Kidney (tissue), 14 donors: ENCODE results near the gene ERAS. TPM values are rescaled to one million over a fixed set of nuclear protein-coding genes. Genes with fewer than 3 reads are reported as not detected.

Source experiments
- DNase-seq, 5 donors: peaks; one replicate each; pipeline ENCODE4 v3.0.0-alpha.2; 2013 to 2020
- FAIRE-seq: peaks from 2 replicates; lab custom pipeline; 2012; peaks lifted over from hg19 to GRCh38; lab: Jason Lieb, UNC
- H3K27ac ChIP-seq, 2 donors: one replicate each; pipeline ENCODE4 v1.7.0; 2013; ENCODE audit warnings: low read depth in 2 of 2, low read length in 2 of 2, inconsistent platforms in 1 of 2
- H3K27me3 ChIP-seq: one replicate; pipeline ENCODE4 v1.7.1; 2013; ENCODE audit warnings: low read length, inconsistent platforms; ENCODE audit not compliant: control insufficient read depth, insufficient read depth
- H3K36me3 ChIP-seq, 3 donors: one replicate each; pipeline versions ENCODE4 v1.7.0 to v1.7.1; 2013; ENCODE audit warnings: low read length in 3 of 3, control low read depth in 1 of 3, inconsistent platforms in 1 of 3; ENCODE audit not compliant: insufficient read depth in 3 of 3, control insufficient read depth in 2 of 3
- H3K4me1 ChIP-seq, 3 donors: one replicate each; pipeline versions ENCODE4 v1.7.0 to v1.7.1; 2013; ENCODE audit warnings: low read length in 3 of 3, inconsistent platforms in 1 of 3, low read depth in 1 of 3; ENCODE audit not compliant: control insufficient read depth in 2 of 3, insufficient read depth in 2 of 3
- H3K4me3 ChIP-seq, 3 donors: one replicate each; pipeline versions ENCODE4 v1.7.0 to v1.8.1; 2013; ENCODE audit warnings: low read length in 3 of 3, control low read depth in 1 of 3, inconsistent platforms in 1 of 3
- H3K9ac ChIP-seq, 3 donors: one replicate each; pipeline versions ENCODE4 v1.7.0 to v1.7.1; 2013; ENCODE audit warnings: low read length in 3 of 3, control low read depth in 1 of 3, inconsistent platforms in 1 of 3
- H3K9me3 ChIP-seq, 3 donors: one replicate each; pipeline versions ENCODE4 v1.7.0 to v1.7.1; 2013; ENCODE audit warnings: low read length in 3 of 3, control low read depth in 1 of 3, inconsistent platforms in 1 of 3; ENCODE audit not compliant: control insufficient read depth in 2 of 3, insufficient read depth in 1 of 3
- intact Hi-C: fragments of 100-400 bp; cut with DNase I; formaldehyde crosslinking; loops from one replicate; pipeline ENCODE4 v1.11.1; 2022
- polyA plus RNA-seq: library from polyadenylated mRNA; stranded (reverse); fragments of 350-450 nt; fragmentation: Illumina TruSeq; extraction: RNeasy Lipid Tissue Mini Kit (QIAGEN cat#74804); gene quantifications from one replicate; pipeline ENCODE4 v1.2.3, GENCODE V29; 2014; ENCODE audit warnings: low read depth, low replicate concordance; ENCODE audit not compliant: insufficient read depth
- total RNA-seq: library from RNA; stranded (reverse); fragmentation: NEBNext Ultra II Directional; extraction: Animal tissue kit (Norgen Biotek cat#: 25700); gene quantifications from one replicate; pipeline ENCODE4 v1.2.1, GENCODE V29; 2021
- TF ChIP-seq, protein P1 (sequence below): IDR thresholded peaks from 3 replicates; pipeline ENCODE4 v1.5.1; 2012; ENCODE audit warnings: mild to moderate bottlenecking, moderate library complexity, borderline replicate concordance; ENCODE audit not compliant: insufficient read depth; ENCODE audit errors: extremely low read depth
- donor health status: control.
- donor health status: control.
- donor health status: control.
- donor health status: control.
- donor health status: control.
- donor health status: DM: yes; HTN: yes; CAD: no.
- donor health status: Normal renal cell carcinoma (clear cell type).

Gene ERAS
- total and polyA plus RNA-seq, 2 donors from 2014 or later: 0.19 to 0.43 TPM

DNA sequence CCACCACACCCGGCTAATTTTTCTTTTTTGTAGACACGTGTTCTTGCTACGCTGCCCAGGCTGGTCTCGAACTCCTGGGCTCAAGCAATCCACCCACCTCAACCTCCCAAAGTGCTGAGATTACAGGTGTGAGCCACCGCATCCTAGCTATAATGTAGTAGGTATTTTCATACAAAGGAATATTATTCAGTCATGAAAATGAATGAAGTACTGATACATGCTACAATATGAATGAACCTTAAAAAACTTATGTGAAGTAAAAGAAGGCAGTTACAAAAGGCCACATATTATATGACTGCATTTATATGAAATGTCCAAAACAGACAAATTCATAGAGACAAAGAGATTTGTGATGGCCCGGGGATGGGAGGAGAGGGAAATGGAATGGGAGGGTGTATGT, 44.6 kb upstream of the ERAS start:
- Histone ChIP-seq H3K9ac (no peak overlapping the region), H3K36me3 (no peaks in the 10 kb centered on the region), H3K27me3 (peaks cover 2% of the 10 kb centered on the region), H3K9me3 (no peaks in the 10 kb centered on the region), H3K4me1 (no peaks in the 10 kb centered on the region), H3K4me3 (no peak overlapping the region), H3K27ac (no peak overlapping the region)
- intact Hi-C loops: no loop called here
- TF ChIP-seq, protein P1, sequence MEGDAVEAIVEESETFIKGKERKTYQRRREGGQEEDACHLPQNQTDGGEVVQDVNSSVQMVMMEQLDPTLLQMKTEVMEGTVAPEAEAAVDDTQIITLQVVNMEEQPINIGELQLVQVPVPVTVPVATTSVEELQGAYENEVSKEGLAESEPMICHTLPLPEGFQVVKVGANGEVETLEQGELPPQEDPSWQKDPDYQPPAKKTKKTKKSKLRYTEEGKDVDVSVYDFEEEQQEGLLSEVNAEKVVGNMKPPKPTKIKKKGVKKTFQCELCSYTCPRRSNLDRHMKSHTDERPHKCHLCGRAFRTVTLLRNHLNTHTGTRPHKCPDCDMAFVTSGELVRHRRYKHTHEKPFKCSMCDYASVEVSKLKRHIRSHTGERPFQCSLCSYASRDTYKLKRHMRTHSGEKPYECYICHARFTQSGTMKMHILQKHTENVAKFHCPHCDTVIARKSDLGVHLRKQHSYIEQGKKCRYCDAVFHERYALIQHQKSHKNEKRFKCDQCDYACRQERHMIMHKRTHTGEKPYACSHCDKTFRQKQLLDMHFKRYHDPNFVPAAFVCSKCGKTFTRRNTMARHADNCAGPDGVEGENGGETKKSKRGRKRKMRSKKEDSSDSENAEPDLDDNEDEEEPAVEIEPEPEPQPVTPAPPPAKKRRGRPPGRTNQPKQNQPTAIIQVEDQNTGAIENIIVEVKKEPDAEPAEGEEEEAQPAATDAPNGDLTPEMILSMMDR: no peak
- DNase-seq (no peak), FAIRE-seq (no peak)

DNA sequence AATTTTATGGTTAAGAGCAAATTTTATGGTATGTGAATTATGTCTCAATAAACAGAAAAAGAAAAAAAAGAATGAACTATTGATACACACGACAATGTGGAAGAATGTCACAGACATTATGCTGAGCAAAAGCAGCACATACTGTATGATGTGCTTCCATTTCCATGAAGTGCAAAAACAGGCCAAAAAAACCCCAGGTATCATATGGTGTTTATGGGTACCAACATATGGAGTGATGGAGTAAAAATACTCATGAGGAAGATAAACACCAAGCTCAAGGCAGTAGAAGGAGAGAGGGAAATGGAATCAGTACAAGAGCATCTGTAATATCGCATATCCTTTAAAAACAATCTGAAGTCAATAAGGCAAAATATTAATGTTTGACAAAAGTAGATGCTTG, 44.1 kb upstream of the ERAS start:
- Histone ChIP-seq H3K4me3 (no peak overlapping the region), H3K27me3 (peaks cover 2% of the 10 kb centered on the region), H3K9me3 (no peaks in the 10 kb centered on the region), H3K9ac (no peak overlapping the region), H3K27ac (no peak overlapping the region), H3K4me1 (no peaks in the 10 kb centered on the region), H3K36me3 (no peaks in the 10 kb centered on the region)
- FAIRE-seq (no peak), DNase-seq (no peak)
- TF ChIP-seq, protein P1: no peak
- intact Hi-C loops: no loop called here

DNA sequence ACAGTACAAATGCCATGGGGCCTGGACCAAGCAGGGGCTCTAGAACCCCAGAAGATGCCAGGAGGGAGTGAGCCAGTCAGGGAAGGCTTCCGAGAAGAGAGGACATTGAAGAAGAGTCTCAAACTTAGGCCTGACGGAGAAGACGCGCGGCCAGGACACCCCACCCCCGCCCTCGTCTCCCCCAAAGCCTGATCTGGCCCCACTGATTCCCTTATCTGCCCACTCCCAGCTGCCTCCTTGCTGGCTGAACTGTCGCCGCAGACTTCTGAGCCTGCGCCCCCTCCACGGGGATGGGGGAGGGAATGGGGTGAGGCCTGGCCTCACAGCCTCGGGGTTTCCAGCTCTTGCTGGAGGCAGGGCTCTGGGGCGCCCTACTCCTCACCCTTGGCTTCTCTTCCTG, 43.5 kb upstream of the ERAS start:
- no peaks in the 10 kb centered on the region for H3K36me3 ChIP-seq
- intact Hi-C loops: no loop called here
- no peaks in the 10 kb centered on the region for H3K27me3 ChIP-seq
- FAIRE-seq (no peak), DNase-seq (no peak)
- no peaks in the 10 kb centered on the region for H3K9me3 ChIP-seq
- no peaks in the 10 kb centered on the region for H3K4me1 ChIP-seq
- H3K9ac ChIP-seq: no peak overlapping the region
- no peak overlapping the region for H3K27ac ChIP-seq
- TF ChIP-seq, protein P1: no peak
- no peak overlapping the region for H3K4me3 ChIP-seq

DNA sequence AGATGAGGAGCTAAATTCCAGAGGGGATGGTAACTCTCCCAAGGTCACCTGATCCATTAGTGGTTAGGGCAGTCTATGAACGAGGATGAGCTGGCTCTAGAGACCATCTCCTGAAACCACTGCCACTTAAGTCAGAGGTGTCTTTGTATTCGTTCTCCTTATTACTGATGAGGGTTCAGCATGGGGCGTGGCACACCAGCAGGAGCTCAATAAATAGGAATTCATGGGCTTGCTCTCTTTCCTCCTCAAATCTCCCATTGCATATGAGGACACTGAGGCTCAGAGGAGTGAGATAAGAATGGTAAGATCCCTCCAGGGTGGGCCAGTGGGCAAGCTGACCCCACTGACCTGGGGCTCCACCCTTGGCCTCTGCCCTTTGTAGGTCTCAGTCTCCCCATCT, 41.6 kb upstream of the ERAS start:
- TF ChIP-seq, protein P1: no peak
- no peak for DNase-seq
- Histone ChIP-seq H3K27me3 (no peaks in the 10 kb centered on the region), H3K9me3 (no peaks in the 10 kb centered on the region), H3K4me3 (no peak overlapping the region), H3K9ac (no peak overlapping the region), H3K27ac (no peak overlapping the region), H3K4me1 (no peaks in the 10 kb centered on the region), H3K36me3 (no peaks in the 10 kb centered on the region)
- intact Hi-C loops: no loop called here
- no peak for FAIRE-seq
